OCI-LY7 (cell line): Measurements from ENCODE around the gene CHST2. TPM values are rescaled to one million over a fixed set of nuclear protein-coding genes. Genes with fewer than 3 reads are reported as not detected.

Experiments used
- BruUV-seq: library from RNA; stranded (reverse); fragments of 400-500 nt; replicated peaks from 2 replicates; lab custom pipeline; 2021; lab: Mats Ljungman, UMichigan
- CTCF ChIA-PET: fragments of 300-600 bp; sonication (Branson Sonifier 250); formaldehyde crosslinking; loops from one replicate; lab custom pipeline; 2022; ENCODE audit warnings: antibody characterized with exemption; ENCODE audit not compliant: unreplicated experiment; lab: Charles Lee
- POLR2A ChIA-PET: fragments of 300-600 bp; sonication (Branson Sonifier 250); formaldehyde crosslinking; loops from one replicate; lab custom pipeline; 2022; ENCODE audit warnings: antibody characterized with exemption; lab: Charles Lee
- DNase-seq: peaks from one replicate; pipeline ENCODE4 v3.0.0-alpha.2; 2015; ENCODE audit warnings: low spot score
- H2AFZ ChIP-seq: fragments of 200-600 bp; sonication (generic), shearing (Covaris generic); 2 replicates; pipeline ENCODE4 v1.6.1; 2014; ENCODE audit warnings: mild to moderate bottlenecking, antibody characterized with exemption, low read length, moderate library complexity
- H3K27ac ChIP-seq: fragments of 200-600 bp; sonication (generic); 2 replicates; pipeline ENCODE4 v1.5.1; 2014; ENCODE audit warnings: mixed run types, low read depth, mild to moderate bottlenecking, moderate library complexity, low read length, inconsistent platforms; ENCODE audit not compliant: poor library complexity, severe bottlenecking
- H3K36me3 ChIP-seq: fragments of 200-600 bp; sonication (generic); 2 replicates; pipeline ENCODE4 v1.6.1; 2014; ENCODE audit warnings: mild to moderate bottlenecking, antibody characterized with exemption, low read length, moderate library complexity, mixed read lengths; ENCODE audit not compliant: insufficient read depth
- H3K4me1 ChIP-seq: fragments of 200-600 bp; sonication (generic); 2 replicates; pipeline ENCODE4 v1.5.1; 2014; ENCODE audit warnings: mild to moderate bottlenecking, low read length; ENCODE audit not compliant: insufficient read depth, poor library complexity, severe bottlenecking
- H3K4me2 ChIP-seq: fragments of 200-600 bp; sonication (generic); 2 replicates; pipeline ENCODE4 v1.6.1; 2014; ENCODE audit warnings: mild to moderate bottlenecking, low read length
- H3K4me3 ChIP-seq: fragments of 200-600 bp; sonication (generic); 2 replicates; pipeline ENCODE4 v1.5.1; 2014; ENCODE audit warnings: mild to moderate bottlenecking, low read depth, low read length; ENCODE audit not compliant: poor library complexity, severe bottlenecking
- H3K79me2 ChIP-seq: fragments of 200-600 bp; sonication (generic); 2 replicates; pipeline ENCODE4 v1.6.1; 2016; ENCODE audit warnings: low read depth, mild to moderate bottlenecking, low read length, moderate library complexity, mixed read lengths; ENCODE audit not compliant: insufficient read depth
- H3K9me2 ChIP-seq: fragments of 200-600 bp; sonication (generic); 2 replicates; pipeline ENCODE4 v1.6.1; 2016; ENCODE audit warnings: mild to moderate bottlenecking, low read length, mixed read lengths; ENCODE audit not compliant: insufficient read depth
- H3K9me3 ChIP-seq: fragments of 200-600 bp; sonication (generic); 2 replicates; pipeline ENCODE4 v1.6.1; 2014; ENCODE audit warnings: mild to moderate bottlenecking, mixed run types, low read length, mixed read lengths
- H4K20me1 ChIP-seq: fragments of 200-600 bp; sonication (generic); 2 replicates; pipeline ENCODE4 v1.6.1; 2014; ENCODE audit warnings: mild to moderate bottlenecking, antibody characterized with exemption, low read length, moderate library complexity, mixed read lengths; ENCODE audit not compliant: insufficient read depth
- EZH2phosphoT487 ChIP-seq: fragments of 200-600 bp; sonication (generic); IDR thresholded peaks from 2 replicates; pipeline ENCODE4 v1.6.1; 2018; ENCODE audit warnings: low read depth, borderline replicate concordance, mild to moderate bottlenecking, mixed run types, antibody characterized with exemption, low read length, moderate library complexity, mixed read lengths
- intact Hi-C: fragments of 100-400 bp; cut with micrococcal nuclease; formaldehyde crosslinking; loops from one replicate; pipeline ENCODE4 v1.10.0; 2022; ENCODE audit not compliant: unreplicated experiment
- total RNA-seq, 2 experiments: library from RNA; depleted of rRNA in 1 of 2; stranded (reverse); fragments of >200 nt in 1 of 2; shearing (Covaris generic) in 1 of 2; gene quantifications; 2 replicates each; pipeline ENCODE4 v1.2.3, GENCODE V29; 2014 to 2022
- TF ChIP-seq, protein P1 (sequence below): fragments of 200-600 bp; sonication (generic); conservative IDR thresholded peaks from 2 replicates; pipeline ENCODE4 v1.5.1; 2014; ENCODE audit warnings: mild to moderate bottlenecking, antibody characterized with exemption, low read length, moderate library complexity, mixed read lengths

CHST2 gene
- total RNA-seq, 2 experiments from 2014 or later = 1.2 TPM

DNA sequence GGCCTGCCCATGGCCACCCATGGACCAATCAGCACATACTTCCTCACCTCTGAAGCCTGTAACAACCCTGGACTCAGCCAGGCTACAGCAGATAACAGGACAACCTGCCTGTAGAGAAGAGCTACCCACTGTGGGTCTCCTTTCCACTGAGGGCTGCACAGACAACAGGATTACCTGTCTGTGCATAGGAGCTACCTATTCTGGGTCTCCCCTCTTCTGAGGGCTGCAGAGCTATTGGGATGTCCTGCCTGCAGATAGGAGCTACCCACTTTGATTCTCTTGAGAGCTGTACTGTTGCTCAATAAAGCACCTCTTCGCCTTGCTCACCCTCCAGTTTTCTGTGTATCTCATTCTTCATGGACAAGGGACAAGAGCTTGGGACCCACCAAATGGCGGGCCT, 23.8 kb upstream of the CHST2 start:
- TF ChIP-seq EZH2phosphoT487 = no peak
- TF ChIP-seq, protein P1, sequence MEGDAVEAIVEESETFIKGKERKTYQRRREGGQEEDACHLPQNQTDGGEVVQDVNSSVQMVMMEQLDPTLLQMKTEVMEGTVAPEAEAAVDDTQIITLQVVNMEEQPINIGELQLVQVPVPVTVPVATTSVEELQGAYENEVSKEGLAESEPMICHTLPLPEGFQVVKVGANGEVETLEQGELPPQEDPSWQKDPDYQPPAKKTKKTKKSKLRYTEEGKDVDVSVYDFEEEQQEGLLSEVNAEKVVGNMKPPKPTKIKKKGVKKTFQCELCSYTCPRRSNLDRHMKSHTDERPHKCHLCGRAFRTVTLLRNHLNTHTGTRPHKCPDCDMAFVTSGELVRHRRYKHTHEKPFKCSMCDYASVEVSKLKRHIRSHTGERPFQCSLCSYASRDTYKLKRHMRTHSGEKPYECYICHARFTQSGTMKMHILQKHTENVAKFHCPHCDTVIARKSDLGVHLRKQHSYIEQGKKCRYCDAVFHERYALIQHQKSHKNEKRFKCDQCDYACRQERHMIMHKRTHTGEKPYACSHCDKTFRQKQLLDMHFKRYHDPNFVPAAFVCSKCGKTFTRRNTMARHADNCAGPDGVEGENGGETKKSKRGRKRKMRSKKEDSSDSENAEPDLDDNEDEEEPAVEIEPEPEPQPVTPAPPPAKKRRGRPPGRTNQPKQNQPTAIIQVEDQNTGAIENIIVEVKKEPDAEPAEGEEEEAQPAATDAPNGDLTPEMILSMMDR = no peak
- H2AFZ ChIP-seq = no peak overlapping the region
- H3K79me2 ChIP-seq = no peaks in the 10 kb centered on the region
- no TSS peak for BruUV-seq
- H3K27ac ChIP-seq = no peak overlapping the region
- no peak overlapping the region for H3K4me3 ChIP-seq
- no peak overlapping the region for H3K4me2 ChIP-seq
- no peaks in the 10 kb centered on the region for H3K9me3 ChIP-seq
- no peaks in the 10 kb centered on the region for H4K20me1 ChIP-seq
- H3K36me3 ChIP-seq = no peaks in the 10 kb centered on the region
- no peaks in the 10 kb centered on the region for H3K4me1 ChIP-seq
- intact Hi-C loops = no loop called here
- DNase-seq = no peak
- ChIA-PET CTCF (no interaction called here), POLR2A (interaction anchor here (0.6 to 1.0 kb wide), 4 partner anchors 11 to 293 kb away, joined by 3 to 4 read pairs (median 3); no protein-coding TSS in a partner anchor)
- no peaks in the 10 kb centered on the region for H3K9me2 ChIP-seq

GRCh38 chr3:143098032-143098764, 21.4 kb upstream of the CHST2 start:
- POLR2A ChIA-PET = no interaction called here

More at GRCh38 chr3:143098032-143098764, 21.4 kb upstream of the CHST2 start:
- no peak for DNase-seq
- H4K20me1 ChIP-seq = no peaks in the 10 kb centered on the region
- no peak for TF ChIP-seq EZH2phosphoT487
- TF ChIP-seq, protein P1 = no peak
- no peaks in the 10 kb centered on the region for H3K4me1 ChIP-seq
- H3K9me2 ChIP-seq = no peaks in the 10 kb centered on the region
- no peaks in the 10 kb centered on the region for H3K36me3 ChIP-seq
- intact Hi-C loops = no loop called here
- CTCF ChIA-PET = no interaction called here
- no peak overlapping the region for H3K27ac ChIP-seq
- no TSS peak for BruUV-seq
- H3K79me2 ChIP-seq = no peaks in the 10 kb centered on the region
- no peaks in the 10 kb centered on the region for H3K9me3 ChIP-seq
- H3K4me2 ChIP-seq = no peak overlapping the region
- H2AFZ ChIP-seq = no peak overlapping the region
- no peak overlapping the region for H3K4me3 ChIP-seq
